GF-D8 (cell line): ENCODE measurements around the gene RNF169.
"Not testable (repeated sequence)": the region's sequence is repeated elsewhere in the genome, so short reads cannot be mapped to it uniquely, and the experiment has no call there.

Source experiments
- DNase-seq: peaks from one replicate; lab custom pipeline; 2025; lab: John Stamatoyannopoulos, UW

Gene RNF169

DNA sequence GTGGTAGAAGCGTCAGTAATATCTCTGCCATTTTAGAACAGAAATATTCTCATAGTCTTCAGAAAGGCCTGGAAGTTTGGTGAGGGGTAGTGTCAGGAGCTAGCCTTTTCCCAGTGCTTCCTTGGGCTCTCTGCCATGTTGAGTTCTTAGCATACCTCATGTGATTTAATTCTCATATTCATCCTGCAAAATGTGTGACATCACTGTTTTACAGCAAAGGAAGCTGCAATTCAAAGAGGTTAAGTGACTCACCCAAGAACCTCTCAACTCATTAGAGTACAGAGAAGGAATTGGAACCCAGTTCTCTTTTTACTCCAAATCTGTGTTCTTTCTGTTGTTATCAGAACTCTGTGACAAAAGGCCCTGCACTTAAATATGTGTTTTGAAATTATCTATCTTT lies 72.1 kb downstream of the RNF169 start:
- DNase-seq: no peak

DNA sequence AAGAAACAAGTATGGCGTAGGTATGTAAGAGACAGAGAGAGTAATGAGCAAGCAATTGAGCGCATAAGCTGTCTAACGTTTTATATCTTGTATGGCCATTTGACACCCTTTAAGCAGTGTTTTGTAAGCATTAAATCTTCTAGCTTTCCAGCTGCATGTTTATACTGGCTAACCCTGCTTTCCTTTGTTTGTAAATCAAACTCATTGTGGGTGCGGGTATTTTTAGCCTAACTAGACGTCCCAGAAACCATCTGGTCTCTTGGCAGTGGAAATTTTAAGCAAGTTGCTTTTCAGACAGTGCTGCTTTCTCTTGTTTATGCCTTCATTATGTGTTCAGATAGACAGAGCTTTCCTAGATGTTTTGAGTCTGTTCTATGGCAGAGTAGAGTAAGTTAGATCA lies 73.5 kb downstream of the RNF169 start:
- no peak for DNase-seq

GRCh38 chr11:74824285-74824982 lies 75.8 kb downstream of the RNF169 start:
- DNase-seq: no peak

DNA sequence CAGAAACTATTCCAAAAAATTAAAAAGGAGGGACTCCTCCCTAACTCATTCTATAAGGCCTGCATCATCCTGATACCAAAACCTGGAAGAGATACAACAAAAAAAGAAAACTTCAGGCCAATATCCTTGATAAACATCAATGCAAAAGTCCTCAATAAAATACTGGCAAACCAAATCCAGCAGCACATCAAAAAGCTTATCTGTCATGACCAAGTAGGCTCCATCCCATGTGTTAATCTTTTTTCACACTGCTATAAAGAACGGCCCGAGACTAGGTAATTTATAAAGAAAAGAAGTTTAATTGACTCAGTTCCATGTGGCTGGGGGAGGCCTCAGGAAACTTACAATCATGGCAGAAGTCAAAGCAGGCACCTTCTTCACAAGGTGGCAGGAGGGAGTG lies 76.9 kb downstream of the RNF169 start:
- not testable (repeated sequence) for DNase-seq

GRCh38 chr11:74826901-74827300 lies 78.3 kb downstream of the RNF169 start:
- no peak for DNase-seq

- DNase-seq: no peak
Measured at GRCh38 chr11:74837191-74837590, 88.5 kb downstream of the RNF169 start.

DNA sequence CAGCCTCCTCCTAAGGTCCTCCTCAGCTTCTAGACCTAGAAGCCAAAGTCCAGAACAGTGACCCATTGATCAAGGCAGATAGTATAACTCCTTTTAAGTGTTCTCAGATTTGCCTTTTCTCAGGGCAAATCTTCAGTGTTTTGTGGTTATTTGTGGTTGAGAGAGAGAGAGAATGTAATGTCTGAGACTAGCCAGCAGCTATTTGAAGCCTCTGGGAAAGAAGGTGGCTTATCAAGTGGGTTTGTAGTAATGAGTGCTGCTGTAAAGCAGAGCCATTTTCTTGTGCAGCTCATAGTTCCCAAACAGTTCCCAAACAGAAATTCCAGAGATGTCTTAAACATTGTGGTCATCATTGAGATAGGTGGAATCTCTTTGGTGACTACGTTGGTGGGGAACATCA lies 89.5 kb downstream of the RNF169 start:
- no peak for DNase-seq

DNA sequence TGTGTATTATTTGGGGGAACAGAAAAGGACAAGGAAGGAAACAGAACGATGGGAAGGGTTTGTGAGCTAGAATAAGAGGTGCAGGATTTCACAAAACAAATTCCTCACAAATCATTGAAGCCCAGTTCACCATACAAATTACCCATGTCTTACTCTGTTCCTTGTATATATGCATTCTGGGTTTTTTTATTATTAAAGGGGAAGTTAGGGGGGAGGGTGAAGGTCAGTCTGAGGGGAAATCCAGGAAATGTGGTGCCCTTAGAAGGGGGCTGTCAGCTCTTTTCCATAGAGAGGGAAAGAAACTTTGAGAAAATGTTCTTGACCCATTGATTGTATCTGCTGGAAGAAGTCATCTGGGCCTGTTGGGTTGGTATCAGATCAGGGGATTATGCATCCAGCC lies 90.8 kb downstream of the RNF169 start:
- DNase-seq: no peak

- no peak for DNase-seq
Measured at GRCh38 chr11:74839971-74840370, 91.3 kb downstream of the RNF169 start.

- no peak for DNase-seq
Measured at GRCh38 chr11:74840486-74840885, 91.8 kb downstream of the RNF169 start.

- DNase-seq: no peak
Measured at GRCh38 chr11:74842967-74843366, 94.3 kb downstream of the RNF169 start.

DNA sequence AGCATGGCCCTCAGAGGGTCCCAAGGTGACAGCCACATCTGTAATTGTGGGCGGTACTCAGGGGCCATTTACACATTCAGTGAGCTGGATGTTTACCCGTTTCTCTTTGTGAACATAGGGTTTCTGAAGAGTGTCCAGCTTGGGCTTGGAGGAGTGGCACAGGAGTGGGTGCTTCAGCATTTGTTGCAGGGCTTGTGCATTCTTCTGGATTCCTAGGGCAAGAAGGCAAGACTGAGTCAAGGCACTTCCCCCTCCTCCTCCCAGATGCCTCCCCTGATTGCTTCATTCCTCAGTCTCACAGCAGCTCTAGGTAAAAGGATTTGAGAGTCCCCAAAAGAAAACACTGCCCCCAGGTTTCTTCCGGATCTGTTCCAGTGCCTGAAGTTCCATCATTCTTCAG lies 95.4 kb downstream of the RNF169 start:
- no peak for DNase-seq

DNA sequence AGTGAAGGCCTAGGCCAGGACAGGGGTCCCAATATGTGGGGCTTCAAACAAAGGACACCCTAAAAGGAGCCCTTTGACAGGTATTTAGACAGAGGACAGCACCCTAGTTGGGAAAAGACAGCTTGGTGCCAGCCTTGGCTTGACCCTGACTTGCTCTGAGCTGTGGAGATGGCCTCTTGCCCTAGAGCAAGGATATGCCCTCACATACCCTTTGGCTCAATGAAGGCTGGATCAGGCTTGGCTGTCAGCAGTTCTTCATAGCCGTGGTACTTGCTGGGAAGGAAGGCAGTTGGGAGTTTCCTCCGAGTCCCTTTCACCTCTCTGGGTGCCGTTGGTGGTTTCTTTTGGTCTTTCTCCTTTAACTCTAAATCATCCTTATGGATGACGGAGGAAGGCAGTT lies 96.2 kb downstream of the RNF169 start:
- DNase-seq: no peak

DNA sequence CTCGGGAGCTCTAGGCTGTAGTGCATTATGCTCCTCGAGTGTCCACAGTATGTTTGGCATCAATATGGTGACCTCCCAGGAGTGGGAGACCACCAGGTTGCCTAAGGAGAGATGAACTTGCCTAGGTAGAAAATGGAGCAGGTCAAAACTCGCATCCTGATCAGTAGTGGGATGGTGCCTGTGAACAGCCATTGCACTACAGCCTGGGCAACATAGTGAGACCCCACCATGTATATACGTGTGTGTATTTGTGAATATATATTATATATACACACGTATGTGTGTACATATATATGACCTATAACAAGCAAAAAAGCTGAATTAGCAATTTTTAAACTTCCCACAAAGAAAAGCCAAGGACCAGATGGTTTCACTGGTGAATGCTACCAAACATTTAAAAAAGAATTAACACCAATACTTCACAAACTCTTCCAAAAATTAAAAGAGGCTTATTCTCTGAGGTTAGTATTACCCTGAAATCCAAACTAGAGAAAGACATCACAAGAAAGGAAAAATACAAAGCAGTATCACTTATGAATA lies 97.4 kb downstream of the RNF169 start:
- no peak for DNase-seq

DNA sequence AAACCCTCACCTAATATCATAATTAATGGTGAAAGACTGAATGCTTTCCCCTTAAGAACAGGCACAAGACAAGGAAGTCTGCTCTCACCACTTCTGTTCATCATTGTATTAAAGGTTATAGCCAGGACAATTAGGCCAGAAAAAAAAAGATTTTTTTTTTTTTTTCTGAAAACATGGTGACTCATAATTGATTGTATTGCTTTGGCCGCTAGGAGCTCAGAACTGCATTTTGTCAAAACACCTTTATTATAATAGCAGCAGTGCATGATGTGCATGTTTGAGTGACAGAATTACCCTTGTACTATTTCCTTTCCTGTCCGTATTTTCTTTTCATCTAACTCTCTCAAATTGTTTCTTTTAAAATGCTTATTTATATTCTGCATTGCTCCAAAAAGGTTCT lies 98.1 kb downstream of the RNF169 start:
- DNase-seq: no peak

GRCh38 chr11:74847395-74847794 lies 98.7 kb downstream of the RNF169 start:
- no peak for DNase-seq

DNA sequence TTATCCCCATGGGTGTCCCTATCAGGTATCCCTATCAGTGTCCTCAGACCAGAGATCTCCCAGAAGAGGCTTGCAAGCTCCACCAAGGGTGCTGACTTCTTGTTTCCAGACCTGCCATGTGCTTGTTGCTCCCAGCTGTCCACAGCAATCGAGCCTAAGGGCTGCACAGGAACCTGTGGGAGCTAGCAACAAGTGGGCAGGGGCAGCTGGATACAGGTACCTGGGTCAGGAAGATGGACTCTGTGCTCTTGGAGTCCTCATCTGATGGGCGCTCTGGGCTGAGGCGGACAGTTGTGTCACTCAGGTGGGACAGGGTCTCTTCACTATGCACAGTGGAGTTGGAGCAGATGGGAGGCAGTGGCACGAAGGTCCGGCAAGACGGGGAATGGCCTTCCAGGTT lies 99.2 kb downstream of the RNF169 start:
- no peak for DNase-seq

- DNase-seq: no peak
Measured at GRCh38 chr11:74849525-74850391, 101.1 kb downstream of the RNF169 start.

DNA sequence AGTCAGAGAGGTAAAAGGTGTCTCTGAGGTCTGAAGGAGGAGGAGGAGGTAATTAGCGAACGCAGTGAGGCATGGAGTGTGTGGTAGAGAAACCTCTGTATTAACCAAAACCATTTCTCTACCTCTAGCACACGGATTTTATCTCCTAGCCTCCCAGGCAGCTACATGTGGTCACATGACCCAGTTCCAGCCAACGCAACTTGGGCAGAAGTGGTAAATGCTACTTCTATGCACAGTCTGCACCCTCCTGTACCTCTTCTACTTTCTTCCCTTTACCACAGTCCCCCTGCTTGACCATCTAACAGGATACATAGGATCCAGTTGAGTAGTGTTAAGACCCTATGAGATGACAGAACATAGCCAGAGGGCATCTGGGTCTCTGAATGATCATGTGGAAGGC lies 104.6 kb downstream of the RNF169 start:
- DNase-seq: no peak

GRCh38 chr11:74860743-74861142 lies 112.1 kb downstream of the RNF169 start:
- DNase-seq: no peak

DNA sequence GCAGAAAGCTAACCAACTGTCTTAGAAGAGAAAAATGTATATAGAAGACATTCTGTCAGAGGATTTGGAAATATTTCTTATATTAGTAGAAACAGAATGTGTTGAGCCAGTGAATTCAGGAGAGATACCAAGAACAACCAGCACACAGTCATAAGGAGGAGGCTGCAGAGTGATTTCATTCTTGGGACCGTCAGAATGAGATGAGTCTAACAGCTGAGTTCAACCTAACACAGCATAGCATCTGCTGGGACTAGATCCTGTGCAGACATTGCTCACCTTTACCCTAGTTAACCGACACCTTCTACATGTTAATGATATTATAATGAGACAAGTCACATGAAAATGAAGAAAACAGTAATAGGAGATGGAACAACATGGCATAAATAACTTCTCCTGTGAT lies 114.8 kb downstream of the RNF169 start:
- DNase-seq: no peak

- DNase-seq: no peak
Measured at GRCh38 chr11:74866557-74866956, 117.9 kb downstream of the RNF169 start.

- DNase-seq: peak; percentile 10
Measured at GRCh38 chr11:74870485-74870884, 121.8 kb downstream of the RNF169 start.
